Measurements from ENCODE around the gene PPP1R3D. TPM values are rescaled to one million over a fixed set of nuclear protein-coding genes. Genes with fewer than 3 reads are reported as not detected.
A peak's percentile ranks its signal among the peaks of the same experiment; 100 is the strongest.
"Not testable (repeated sequence)": the region's sequence is repeated elsewhere in the genome, so short reads cannot be mapped to it uniquely, and the experiment has no call there.

Gene PPP1R3D
- total and polyA plus RNA-seq, 2 of the 13 experiments (the other 11 are each of a cell fraction or from before 2014, with no cell fraction given) = 1.2 to 3.7 TPM

GRCh38 chr20:59890035-59890434 is 50.1 kb downstream of the PPP1R3D start:
- H3K27me3 ChIP-seq (ENCODE audit: control insufficient read depth in 1 of 2, insufficient read depth in 2 of 2, low read length in 2 of 2); H2AFZ ChIP-seq (ENCODE audit: low read length); POLR2A ChIA-PET; CTCF ChIA-PET (ENCODE audit: low intra/inter-chr PET ratio, low total read pairs); H3K36me3 ChIP-seq (replicated peaks in 1 of 2; ENCODE audit: control insufficient read depth in 1 of 2, insufficient read depth in 2 of 2, low read length in 2 of 2); BruUV-seq (replicated peaks); DNase-seq (ENCODE audit: low spot score); FAIRE-seq; H3K27ac ChIP-seq (ENCODE audit: extremely low read length, insufficient read depth, low read length); H3K79me2 ChIP-seq (ENCODE audit: insufficient read depth, low read length); H3K4me3 ChIP-seq (replicated peaks in 1 of 3; ENCODE audit: insufficient read depth in 1 of 3, low read depth in 2 of 3, low read length in 3 of 3); in situ Hi-C loops (cut with HindIII; ENCODE audit: extremely low pct_ligation_motif_present, low pct_unique_long_range_greater_than_20kb); H3K4me1 ChIP-seq (ENCODE audit: insufficient read depth, low read length); H4K20me1 ChIP-seq (ENCODE audit: insufficient read depth, low read length); H3K9me3 ChIP-seq (ENCODE audit: low read length); H3K9ac ChIP-seq (ENCODE audit: insufficient read depth, low read depth, low read length); ATAC-seq; H3K4me2 ChIP-seq (ENCODE audit: low read depth, low read length); intact Hi-C loops (cut with micrococcal nuclease; ENCODE audit: unreplicated experiment): not testable (repeated sequence)
- WGBS (ENCODE audit: low lambda C conversion rate) = 16% methylated on average over 2 of the region's 2 CpGs
- TF ChIP-seq, protein P1, sequence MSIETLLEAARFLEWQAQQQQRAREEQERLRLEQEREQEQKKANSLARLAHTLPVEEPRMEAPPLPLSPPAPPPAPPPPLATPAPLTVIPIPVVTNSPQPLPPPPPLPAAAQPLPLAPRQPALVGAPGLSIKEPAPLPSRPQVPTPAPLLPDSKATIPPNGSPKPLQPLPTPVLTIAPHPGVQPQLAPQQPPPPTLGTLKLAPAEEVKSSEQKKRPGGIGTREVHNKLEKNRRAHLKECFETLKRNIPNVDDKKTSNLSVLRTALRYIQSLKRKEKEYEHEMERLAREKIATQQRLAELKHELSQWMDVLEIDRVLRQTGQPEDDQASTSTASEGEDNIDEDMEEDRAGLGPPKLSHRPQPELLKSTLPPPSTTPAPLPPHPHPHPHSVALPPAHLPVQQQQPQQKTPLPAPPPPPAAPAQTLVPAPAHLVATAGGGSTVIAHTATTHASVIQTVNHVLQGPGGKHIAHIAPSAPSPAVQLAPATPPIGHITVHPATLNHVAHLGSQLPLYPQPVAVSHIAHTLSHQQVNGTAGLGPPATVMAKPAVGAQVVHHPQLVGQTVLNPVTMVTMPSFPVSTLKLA (IDR thresholded peaks at IDR 0.05) = peak; percentile 33; the same call in 1 of the 2 replicates

- no TSS peak for BruUV-seq (replicated peaks)
- no peak for FAIRE-seq
- H3K4me1 ChIP-seq (ENCODE audit: insufficient read depth, low read length) = no peaks in the 10 kb centered on the region
These were observed 52.1 kb downstream of the PPP1R3D start for GRCh38 chr20:59888050-59888449.

More at GRCh38 chr20:59888050-59888449, 52.1 kb downstream of the PPP1R3D start:
- Histone ChIP-seq H3K27me3 (ENCODE audit: control insufficient read depth in 1 of 2, insufficient read depth in 2 of 2, low read length in 2 of 2) (no peaks in the 10 kb centered on the region), H4K20me1 (ENCODE audit: insufficient read depth, low read length) (no peaks in the 10 kb centered on the region), H3K9ac (ENCODE audit: insufficient read depth, low read depth, low read length) (no peak overlapping the region), H3K9me3 (ENCODE audit: low read length) (no peaks in the 10 kb centered on the region), H3K4me2 (ENCODE audit: low read depth, low read length) (no peak overlapping the region), H3K36me3 (replicated peaks in 1 of 2; ENCODE audit: control insufficient read depth in 1 of 2, insufficient read depth in 2 of 2, low read length in 2 of 2) (no peaks in the 10 kb centered on the region), H3K79me2 (ENCODE audit: insufficient read depth, low read length) (no peaks in the 10 kb centered on the region), H2AFZ (ENCODE audit: low read length) (no peak overlapping the region), H3K4me3 (replicated peaks in 1 of 3; ENCODE audit: insufficient read depth in 1 of 3, low read depth in 2 of 3, low read length in 3 of 3) (no peak overlapping the region), H3K27ac (ENCODE audit: extremely low read length, insufficient read depth, low read length) (no peak overlapping the region)
- in situ Hi-C loops (cut with HindIII; ENCODE audit: extremely low pct_ligation_motif_present, low pct_unique_long_range_greater_than_20kb) (no loop called here), intact Hi-C loops (cut with micrococcal nuclease; ENCODE audit: unreplicated experiment) (no loop called here)
- ChIA-PET CTCF (ENCODE audit: low intra/inter-chr PET ratio, low total read pairs) (no interaction called here), POLR2A (no interaction called here)
- 4% methylated on average over 1 of the region's 1 CpG for WGBS (ENCODE audit: low lambda C conversion rate)
- no peak for ATAC-seq
- no peak for DNase-seq (ENCODE audit: low spot score)
- no peak for TF ChIP-seq ZNF703 (CRISPR knock-in tag; IDR thresholded peaks at IDR 0.05; ENCODE audit: borderline replicate concordance)
- peak; percentile 98 to 99 for TF ChIP-seq MAFK (conservative IDR thresholded peaks at IDR 0.05 in 1 of 2, IDR thresholded peaks at IDR 0.05 in 1 of 2; ENCODE audit: low read length in 2 of 2)
- no peak for TF ChIP-seq ARNT (IDR thresholded peaks at IDR 0.05)
- TF ChIP-seq, protein P2, sequence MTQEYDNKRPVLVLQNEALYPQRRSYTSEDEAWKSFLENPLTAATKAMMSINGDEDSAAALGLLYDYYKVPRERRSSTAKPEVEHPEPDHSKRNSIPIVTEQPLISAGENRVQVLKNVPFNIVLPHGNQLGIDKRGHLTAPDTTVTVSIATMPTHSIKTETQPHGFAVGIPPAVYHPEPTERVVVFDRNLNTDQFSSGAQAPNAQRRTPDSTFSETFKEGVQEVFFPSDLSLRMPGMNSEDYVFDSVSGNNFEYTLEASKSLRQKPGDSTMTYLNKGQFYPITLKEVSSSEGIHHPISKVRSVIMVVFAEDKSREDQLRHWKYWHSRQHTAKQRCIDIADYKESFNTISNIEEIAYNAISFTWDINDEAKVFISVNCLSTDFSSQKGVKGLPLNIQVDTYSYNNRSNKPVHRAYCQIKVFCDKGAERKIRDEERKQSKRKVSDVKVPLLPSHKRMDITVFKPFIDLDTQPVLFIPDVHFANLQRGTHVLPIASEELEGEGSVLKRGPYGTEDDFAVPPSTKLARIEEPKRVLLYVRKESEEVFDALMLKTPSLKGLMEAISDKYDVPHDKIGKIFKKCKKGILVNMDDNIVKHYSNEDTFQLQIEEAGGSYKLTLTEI (CRISPR knock-in tag; conservative IDR thresholded peaks at IDR 0.05) = no peak
- TF ChIP-seq, protein P3, sequence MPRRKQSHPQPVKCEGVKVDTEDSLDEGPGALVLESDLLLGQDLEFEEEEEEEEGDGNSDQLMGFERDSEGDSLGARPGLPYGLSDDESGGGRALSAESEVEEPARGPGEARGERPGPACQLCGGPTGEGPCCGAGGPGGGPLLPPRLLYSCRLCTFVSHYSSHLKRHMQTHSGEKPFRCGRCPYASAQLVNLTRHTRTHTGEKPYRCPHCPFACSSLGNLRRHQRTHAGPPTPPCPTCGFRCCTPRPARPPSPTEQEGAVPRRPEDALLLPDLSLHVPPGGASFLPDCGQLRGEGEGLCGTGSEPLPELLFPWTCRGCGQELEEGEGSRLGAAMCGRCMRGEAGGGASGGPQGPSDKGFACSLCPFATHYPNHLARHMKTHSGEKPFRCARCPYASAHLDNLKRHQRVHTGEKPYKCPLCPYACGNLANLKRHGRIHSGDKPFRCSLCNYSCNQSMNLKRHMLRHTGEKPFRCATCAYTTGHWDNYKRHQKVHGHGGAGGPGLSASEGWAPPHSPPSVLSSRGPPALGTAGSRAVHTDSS (CRISPR knock-in tag; conservative IDR thresholded peaks at IDR 0.05) = no peak
- TF ChIP-seq ARID2 (CRISPR knock-in tag; IDR thresholded peaks at IDR 0.05; ENCODE audit: borderline replicate concordance) = no peak
- TF ChIP-seq SAP130 (CRISPR knock-in tag; IDR thresholded peaks at IDR 0.05; ENCODE audit: low read depth) = no peak
- TF ChIP-seq POLR2G (IDR thresholded peaks at IDR 0.05; ENCODE audit: low read depth, low read length) = no peak
- peak; percentile 98 for TF ChIP-seq MAFF (IDR thresholded peaks at IDR 0.05; ENCODE audit: low read depth, low read length)
- no peak for TF ChIP-seq ZNF83 (CRISPR knock-in tag; IDR thresholded peaks at IDR 0.05; ENCODE audit: borderline replicate concordance)
- TF ChIP-seq U2AF2 (IDR thresholded peaks at IDR 0.05; ENCODE audit: low read depth, low read length) = no peak

Data from HepG2 (cell line).